ENCODE measurements around the gene ALDH4A1. TPM values are rescaled to one million over a fixed set of nuclear protein-coding genes. Genes with fewer than 3 reads are reported as not detected.

Gene ALDH4A1
- total RNA-seq, 1 donor = 28.6 TPM

DNA sequence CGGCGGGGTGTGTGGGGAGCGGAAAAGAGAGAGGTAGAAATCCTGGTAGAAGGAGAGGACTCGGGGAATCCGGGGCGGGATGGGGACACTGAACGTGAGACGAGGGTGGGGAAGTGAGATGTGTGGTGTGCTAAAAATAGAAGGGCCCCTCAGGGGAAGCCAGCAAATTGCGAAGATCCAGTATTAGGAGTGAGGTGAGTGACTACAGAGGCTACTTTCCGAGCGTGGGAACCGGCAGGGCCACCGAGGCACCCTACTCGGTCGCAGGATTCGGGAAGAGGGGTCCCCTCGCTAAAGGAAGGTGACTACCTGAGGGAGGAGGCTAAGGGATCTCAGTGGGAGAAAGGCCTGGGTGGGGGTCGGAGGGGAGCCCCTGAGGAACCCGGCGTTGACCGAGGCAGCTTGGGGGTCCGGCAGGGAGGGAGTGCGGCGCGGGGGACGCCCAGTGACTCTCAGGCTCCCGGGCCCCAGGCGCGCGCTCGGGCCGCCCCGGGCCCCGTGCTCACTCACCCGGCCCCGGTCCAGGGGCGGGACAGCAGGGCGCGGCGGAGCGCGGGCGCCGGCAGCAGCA lies 318 bp downstream of the ALDH4A1 start:
- no peaks in the 10 kb centered on the region for H3K9me3 ChIP-seq (ENCODE audit: low read depth, low read length)
- no peaks in the 10 kb centered on the region for H3K79me2 ChIP-seq (ENCODE audit: insufficient read depth, low read length)
- H3K27ac ChIP-seq (ENCODE audit: low read depth, low read length) = peak overlapping the region; percentile 97
- H2AFZ ChIP-seq (ENCODE audit: low read length) = peak overlapping the region; percentile 96
- H3K4me2 ChIP-seq (ENCODE audit: insufficient read depth, low read length) = peak overlapping the region; percentile 98
- no peaks in the 10 kb centered on the region for H3K27me3 ChIP-seq (ENCODE audit: insufficient read depth, low read length)
- H3K4me1 ChIP-seq (ENCODE audit: insufficient read depth, low read length) = peaks cover 13% of the 10 kb centered on the region
- TF ChIP-seq, protein P1, sequence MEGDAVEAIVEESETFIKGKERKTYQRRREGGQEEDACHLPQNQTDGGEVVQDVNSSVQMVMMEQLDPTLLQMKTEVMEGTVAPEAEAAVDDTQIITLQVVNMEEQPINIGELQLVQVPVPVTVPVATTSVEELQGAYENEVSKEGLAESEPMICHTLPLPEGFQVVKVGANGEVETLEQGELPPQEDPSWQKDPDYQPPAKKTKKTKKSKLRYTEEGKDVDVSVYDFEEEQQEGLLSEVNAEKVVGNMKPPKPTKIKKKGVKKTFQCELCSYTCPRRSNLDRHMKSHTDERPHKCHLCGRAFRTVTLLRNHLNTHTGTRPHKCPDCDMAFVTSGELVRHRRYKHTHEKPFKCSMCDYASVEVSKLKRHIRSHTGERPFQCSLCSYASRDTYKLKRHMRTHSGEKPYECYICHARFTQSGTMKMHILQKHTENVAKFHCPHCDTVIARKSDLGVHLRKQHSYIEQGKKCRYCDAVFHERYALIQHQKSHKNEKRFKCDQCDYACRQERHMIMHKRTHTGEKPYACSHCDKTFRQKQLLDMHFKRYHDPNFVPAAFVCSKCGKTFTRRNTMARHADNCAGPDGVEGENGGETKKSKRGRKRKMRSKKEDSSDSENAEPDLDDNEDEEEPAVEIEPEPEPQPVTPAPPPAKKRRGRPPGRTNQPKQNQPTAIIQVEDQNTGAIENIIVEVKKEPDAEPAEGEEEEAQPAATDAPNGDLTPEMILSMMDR (IDR thresholded peaks at IDR 0.05; ENCODE audit: extremely low read depth, low read depth, low read length) = no peak
- DNase-seq (ENCODE audit: insufficient read length, low spot score, missing footprints) = peak; percentile 89
- peaks cover 14% of the 10 kb centered on the region for H3K36me3 ChIP-seq (ENCODE audit: insufficient read depth, low read length)
- H4K20me1 ChIP-seq (ENCODE audit: insufficient read depth, low read length) = peaks cover 8% of the 10 kb centered on the region
- peak overlapping the region; percentile 91 for H3K4me3 ChIP-seq (ENCODE audit: insufficient read depth, low read length)

DNA sequence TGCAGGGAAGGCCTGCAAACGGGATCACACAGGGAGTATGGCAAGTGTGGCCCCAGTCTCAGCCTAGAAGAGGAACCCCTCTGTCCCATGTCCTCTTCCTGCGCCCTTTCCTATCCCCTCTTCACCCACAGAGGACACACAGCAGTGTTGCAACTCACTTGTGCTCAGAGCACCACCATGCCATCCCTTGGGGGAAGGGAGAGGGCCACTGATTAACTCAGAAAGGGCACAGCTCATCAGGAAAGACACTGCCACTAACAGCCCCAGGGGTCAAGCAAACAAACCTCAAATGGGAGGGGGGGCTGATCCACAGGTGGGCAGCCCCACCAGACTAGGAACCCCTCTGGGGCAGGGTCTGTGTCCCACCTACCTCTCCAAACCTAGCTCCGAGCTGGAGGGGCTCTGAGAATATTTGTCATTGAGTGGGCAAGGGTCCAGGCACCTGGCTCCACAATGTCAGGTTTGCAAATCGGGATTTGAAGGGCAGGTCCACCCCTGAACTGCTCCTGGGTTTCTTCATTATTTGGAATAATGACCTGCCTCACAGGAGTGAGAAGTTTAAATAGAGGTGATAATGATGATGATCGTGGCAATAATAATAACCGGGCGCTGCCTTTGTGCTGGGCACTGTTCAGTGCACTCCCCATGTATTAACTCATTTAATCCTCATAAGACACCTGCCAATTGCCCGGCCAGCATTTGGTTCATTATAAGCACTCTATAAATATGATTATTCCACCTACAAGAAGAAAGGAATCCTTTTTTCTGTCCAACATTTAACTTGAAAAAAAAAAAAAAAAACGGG lies 1.0 kb downstream of the ALDH4A1 start:
- Histone ChIP-seq H3K27me3 (ENCODE audit: insufficient read depth, low read length) (no peaks in the 10 kb centered on the region), H4K20me1 (ENCODE audit: insufficient read depth, low read length) (peaks cover 4% of the 10 kb centered on the region), H3K36me3 (ENCODE audit: insufficient read depth, low read length) (peaks cover 8% of the 10 kb centered on the region), H2AFZ (ENCODE audit: low read length) (no peak overlapping the region), H3K79me2 (ENCODE audit: insufficient read depth, low read length) (no peaks in the 10 kb centered on the region), H3K4me2 (ENCODE audit: insufficient read depth, low read length) (peak overlapping the region; percentile 98), H3K4me1 (ENCODE audit: insufficient read depth, low read length) (peaks cover 12% of the 10 kb centered on the region), H3K27ac (ENCODE audit: low read depth, low read length) (no peak overlapping the region), H3K4me3 (ENCODE audit: insufficient read depth, low read length) (peak overlapping the region; percentile 91), H3K9me3 (ENCODE audit: low read depth, low read length) (no peaks in the 10 kb centered on the region)
- DNase-seq (ENCODE audit: insufficient read length, low spot score, missing footprints) = peak; percentile 54
- TF ChIP-seq, protein P1 (IDR thresholded peaks at IDR 0.05; ENCODE audit: extremely low read depth, low read depth, low read length) = no peak

DNA sequence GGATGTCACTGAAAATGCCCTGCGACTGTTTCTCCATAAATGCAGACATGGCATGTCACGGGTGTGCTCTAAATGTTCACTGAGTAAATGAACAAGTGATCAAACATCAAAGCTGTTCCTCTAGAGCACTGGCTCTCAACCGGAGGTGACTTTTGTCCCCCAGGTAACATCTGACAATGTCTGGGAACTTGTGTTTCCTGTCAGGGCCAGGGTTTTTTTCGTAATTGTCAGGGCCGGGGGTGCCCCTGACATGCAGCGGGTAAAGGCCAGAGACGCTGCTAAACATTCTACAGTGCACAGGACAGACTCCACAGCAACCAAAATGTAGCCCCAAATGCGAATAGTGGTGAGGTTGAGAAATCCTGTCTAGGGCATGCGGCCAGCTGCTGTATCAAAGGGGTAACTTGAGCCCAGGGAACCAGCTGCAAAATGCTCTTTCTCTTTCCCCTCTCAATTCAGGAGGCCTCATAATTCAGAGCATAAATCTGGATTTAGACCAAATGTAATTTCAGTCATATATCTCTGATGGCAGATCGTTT lies 2.0 kb downstream of the ALDH4A1 start:
- no peak overlapping the region for H3K4me2 ChIP-seq (ENCODE audit: insufficient read depth, low read length)
- no peak overlapping the region for H3K4me3 ChIP-seq (ENCODE audit: insufficient read depth, low read length)
- no peaks in the 10 kb centered on the region for H3K27me3 ChIP-seq (ENCODE audit: insufficient read depth, low read length)
- H3K79me2 ChIP-seq (ENCODE audit: insufficient read depth, low read length) = no peaks in the 10 kb centered on the region
- peaks cover 2% of the 10 kb centered on the region for H4K20me1 ChIP-seq (ENCODE audit: insufficient read depth, low read length)
- H3K36me3 ChIP-seq (ENCODE audit: insufficient read depth, low read length) = no peaks in the 10 kb centered on the region
- peaks cover 12% of the 10 kb centered on the region for H3K4me1 ChIP-seq (ENCODE audit: insufficient read depth, low read length)
- no peak overlapping the region for H2AFZ ChIP-seq (ENCODE audit: low read length)
- no peaks in the 10 kb centered on the region for H3K9me3 ChIP-seq (ENCODE audit: low read depth, low read length)
- DNase-seq (ENCODE audit: insufficient read length, low spot score, missing footprints) = peak; percentile 64
- TF ChIP-seq, protein P1 (IDR thresholded peaks at IDR 0.05; ENCODE audit: extremely low read depth, low read depth, low read length) = no peak
- H3K27ac ChIP-seq (ENCODE audit: low read depth, low read length) = no peak overlapping the region

All from osteoblast (primary cell).